Measurements from ENCODE around the gene CYP1B1.
"Not testable (repeated sequence)": the region's sequence is repeated elsewhere in the genome, so short reads cannot be mapped to it uniquely, and the experiment has no call there.

The CYP1B1 gene

DNA sequence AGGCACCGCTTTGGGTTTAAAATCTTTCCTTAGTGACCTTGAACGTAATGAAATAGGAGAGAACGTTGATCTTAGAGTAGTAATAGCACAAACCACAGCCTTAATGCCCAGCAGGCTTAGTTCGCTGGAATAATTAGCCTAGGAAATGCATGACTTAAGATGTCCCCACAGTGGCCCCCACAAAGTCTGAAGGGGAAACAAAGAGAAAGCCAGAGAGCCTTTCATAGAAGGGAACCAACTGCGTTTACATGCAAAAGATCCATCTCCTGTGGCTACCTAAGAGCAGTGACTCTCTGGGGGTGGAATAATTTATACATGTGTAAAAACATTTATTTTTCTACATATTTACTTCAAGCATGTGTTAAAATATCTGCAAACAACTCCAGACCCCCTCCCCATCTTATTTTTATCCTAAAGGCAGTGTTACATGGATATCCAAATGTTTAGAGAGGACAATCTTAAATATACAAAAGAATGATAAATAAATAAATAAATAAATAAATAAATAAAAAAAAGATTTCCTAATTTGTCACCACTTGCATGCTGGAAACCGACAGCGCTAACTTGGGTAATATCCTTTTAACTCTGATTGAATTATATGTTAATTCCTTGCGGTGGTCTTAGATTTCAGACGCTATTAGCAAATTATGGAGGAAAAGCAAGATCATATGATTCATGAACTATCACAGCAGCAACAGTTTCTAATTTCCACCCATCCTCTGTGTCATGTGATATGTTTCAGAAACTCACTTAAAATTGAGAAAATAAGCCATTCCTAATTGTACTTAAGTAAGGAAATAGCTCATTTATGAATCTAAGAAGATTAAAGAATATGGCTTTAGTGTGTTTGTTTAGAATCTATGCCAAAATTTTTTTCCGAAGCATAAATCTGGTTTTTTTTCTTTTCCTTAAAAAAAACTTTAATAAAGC is 23.4 kb upstream of the CYP1B1 start:
- no peak for DNase-seq (ENCODE audit: low read depth in 2 of 3, low spot score in 1 of 3)

DNA sequence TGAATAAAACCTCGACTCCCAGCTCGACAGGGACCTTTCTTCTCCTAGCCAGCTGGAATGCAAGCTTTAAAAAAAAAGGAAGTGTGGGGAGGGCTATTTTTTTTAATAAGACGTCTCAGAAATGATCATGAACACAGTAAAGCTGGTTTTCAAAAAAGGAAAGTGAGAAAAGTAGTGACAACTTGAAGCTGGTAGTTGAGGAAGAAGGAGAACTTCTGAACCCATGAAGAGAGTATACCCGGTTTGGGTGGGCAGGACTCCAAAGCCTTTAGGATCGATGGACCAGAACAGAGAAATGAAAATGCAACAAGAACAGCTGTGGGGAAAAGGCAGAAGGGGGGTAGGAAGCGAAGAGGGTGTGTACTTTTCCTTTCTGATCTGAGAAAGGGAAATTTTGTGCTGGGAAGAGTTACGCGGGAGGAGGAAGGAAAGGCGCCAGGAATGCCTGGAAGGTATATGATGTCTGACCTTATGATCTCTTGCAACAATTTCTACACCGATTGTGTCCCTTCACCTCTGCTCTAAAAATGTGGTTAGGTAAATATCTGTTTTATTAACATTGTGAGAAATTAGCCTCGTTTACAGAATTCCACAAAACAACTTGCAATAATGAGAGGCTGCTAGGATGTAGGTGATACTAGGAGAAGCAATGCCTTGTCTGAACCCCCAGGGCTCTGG is 22.6 kb upstream of the CYP1B1 start:
- DNase-seq (ENCODE audit: low read depth in 2 of 3, low spot score in 1 of 3) = no peak

DNA sequence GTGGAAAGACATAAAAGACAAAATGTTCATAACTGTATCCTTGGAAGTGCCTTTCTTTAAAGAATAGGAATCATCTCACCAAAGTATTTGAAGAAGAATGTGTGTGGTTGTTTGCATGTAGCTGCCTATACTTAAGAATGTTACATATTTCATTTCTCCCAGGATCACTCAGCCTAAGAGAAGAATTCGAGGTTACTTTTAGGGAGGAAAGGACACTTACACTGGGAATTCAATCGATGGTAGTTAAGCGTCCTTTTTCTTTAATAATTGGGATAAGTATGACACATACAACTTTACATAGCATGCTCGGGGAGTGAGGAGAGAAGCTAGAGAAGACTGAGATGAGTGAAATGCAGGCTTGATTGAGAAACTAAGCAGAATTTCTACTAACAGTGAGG is 22.0 kb upstream of the CYP1B1 start:
- DNase-seq (ENCODE audit: low read depth in 2 of 3, low spot score in 1 of 3) = no peak

DNA sequence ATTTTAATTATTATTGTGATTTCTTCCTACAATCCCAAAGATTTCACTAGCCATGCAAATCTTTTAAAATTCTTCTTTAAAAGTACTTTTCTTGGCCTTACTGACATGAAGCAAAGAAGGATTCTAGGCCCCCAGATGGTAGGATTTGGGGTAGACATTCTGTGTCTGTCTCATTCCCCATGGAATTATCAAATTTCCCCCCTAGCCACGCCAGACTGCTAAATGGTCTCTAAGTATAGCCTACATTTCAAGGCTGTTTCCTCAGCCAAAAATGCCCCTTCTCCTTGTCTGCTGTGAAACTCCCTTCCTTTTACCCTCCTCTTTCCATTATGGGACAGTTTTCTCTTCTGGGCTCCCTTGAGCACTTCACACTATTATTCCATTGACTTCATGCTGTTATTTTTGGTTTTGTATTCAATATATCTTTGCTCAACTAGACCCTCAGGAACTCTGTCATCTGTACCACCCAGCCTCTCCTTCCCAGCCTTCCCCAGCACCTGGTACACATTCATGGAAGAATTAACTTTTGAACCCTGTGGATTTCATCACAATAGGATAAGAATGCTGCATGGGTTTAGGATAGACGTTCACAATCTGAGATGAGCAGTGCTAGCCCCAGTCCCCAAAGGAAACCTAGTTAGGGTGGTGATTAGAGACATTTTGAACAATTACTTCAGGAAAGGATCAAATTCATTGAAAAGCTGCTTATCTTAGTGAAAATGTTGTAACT is 21.5 kb upstream of the CYP1B1 start:
- no peak for DNase-seq (ENCODE audit: low read depth in 2 of 3, low spot score in 1 of 3)

DNA sequence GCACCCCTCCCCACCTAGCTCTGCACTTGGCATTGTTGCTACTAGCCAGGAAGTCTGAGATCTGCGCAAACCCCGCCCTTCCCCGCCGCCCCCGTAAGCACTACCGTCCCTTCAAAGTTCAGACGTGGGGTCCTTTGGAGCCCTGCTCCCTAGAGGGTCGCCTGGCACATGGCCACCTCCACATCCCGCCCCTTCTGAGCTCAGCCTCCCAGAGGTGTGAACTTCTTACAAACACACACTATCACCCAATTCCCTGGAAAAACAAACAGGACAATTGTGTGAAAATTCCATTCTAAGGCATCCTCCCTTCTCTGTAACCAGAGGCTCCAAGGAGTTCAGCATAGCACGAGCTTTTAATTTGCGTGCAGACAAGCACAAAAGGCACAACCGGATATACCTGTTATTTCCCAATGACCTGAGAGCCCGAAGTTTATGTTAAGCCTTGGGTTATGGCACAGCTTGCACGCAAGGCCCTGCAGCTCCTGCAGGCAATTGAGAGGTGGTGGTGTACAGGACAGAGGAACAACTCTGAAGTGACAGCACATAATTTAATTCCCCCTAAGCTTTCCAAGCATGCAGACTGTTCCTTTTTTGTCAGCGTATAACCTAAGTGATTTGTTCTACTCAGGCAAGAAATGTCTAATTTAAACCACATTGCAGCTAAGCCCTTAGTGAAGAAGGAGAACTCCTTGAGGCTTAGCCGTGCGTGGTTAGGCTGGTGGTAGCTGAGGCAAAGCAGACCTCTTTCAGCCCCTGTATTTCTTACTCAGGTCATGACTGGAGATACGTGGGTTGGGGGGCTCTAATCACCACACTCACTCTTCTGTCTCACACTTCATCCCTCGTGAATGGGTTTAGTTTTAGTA is 20.3 kb upstream of the CYP1B1 start:
- no peak for DNase-seq (ENCODE audit: low read depth in 2 of 3, low spot score in 1 of 3)

DNA sequence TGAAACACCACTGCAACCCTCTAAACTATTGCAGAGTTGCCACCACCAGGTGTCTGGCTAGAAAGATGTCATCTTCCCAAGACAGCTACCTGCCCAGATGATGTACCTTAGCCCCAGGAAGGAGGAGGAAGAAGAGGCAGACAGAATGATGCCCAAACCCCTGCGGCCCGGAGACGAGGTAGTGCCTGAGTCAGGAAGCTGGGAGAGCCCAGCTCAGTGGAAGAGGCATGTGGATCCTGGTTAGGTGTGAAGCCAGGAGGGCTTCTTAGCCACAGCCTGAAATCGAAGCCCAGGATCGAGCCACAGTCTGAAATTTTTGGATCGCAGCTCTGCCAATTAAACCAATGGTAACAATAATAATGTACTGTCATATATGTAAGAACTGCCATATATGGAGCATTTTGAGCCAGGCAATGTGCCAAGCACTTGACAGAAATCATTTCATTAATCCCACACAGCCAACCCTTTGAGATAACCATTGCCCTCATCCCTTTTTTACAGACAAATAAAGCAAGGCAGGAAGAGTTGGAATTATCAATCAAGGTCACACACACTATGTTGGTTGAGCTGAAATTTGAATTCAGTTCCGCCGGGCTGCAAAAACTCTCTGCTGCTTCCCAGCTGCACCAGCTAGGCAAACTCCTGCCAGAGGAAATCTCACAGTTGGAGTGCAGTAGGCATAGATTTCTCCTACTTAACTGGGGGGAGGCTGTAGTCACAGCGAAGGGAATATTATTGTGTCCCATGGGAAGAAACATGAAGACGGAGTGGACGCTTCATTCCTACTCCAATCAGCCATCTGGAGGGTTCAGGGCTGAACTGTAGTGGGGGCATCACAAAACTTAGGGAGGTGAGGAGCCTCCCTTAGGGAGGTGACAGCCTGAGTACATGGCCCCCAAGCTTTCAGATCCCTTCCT is 19.4 kb upstream of the CYP1B1 start:
- no peak for DNase-seq (ENCODE audit: low read depth in 2 of 3, low spot score in 1 of 3)

DNA sequence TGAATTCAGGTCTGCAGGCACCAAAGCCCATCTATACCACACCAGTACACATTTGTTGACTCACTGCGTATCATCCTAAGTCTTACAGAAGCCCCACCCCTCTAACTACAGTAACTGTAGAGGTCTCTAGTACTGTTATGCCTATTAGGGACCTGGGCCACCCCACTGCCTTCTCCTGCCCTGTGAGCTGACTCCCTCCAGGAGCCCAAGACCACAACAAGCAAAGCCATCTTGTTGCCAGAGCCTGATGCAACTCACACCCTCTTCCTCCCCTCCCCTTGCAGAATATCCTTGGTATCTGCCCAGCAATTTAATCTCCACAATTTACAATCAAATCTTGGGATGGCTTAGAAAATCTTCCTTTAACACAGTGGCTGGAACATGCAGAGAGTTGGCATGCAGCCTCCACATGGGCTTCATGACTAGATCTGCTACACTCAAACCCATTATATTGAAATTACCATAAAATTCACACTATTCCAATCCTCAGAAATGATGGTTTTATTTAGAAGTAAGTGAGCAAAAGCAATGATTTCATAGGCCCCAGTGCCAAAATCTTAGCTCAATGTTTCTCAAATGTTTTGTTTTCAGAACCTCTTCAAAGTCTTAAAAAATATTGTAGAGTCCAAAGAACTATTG is 17.7 kb upstream of the CYP1B1 start:
- no peak for DNase-seq (ENCODE audit: low read depth in 2 of 3, low spot score in 1 of 3)

DNA sequence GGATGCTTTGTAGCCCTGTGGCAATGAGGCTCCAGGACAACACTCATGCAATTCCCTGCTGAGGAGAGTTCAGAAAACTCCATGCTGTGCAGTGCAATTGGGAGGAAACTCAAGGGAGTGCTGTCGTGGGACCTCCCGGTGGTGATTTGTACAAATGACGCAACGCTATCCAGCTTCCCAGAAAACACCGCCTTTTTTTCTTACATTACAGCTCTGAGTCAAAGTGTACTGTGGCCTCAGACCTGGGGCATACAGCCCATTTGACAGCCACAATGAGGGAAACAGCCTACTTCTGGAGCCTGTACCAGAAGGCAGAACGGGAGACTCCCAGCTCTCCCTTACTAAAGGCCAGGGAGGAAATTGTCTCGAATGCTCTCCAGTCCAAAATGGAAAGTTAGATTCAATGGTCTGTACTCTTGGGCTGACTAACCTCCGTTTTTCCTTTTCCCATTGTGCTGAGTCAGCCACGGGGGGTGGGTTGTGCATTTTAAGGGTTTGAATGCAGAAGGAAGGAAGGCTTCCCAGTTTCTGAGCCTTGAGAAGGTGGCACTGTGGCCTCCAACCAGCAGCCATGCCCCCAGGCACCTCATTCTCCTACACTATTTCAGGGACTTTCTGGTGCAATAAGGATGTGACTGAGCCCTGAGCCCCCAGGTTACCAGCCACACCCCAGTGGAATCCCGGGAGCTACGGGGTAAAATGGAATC is 16.4 kb upstream of the CYP1B1 start:
- no peak for DNase-seq (ENCODE audit: low read depth in 2 of 3, low spot score in 1 of 3)

DNA sequence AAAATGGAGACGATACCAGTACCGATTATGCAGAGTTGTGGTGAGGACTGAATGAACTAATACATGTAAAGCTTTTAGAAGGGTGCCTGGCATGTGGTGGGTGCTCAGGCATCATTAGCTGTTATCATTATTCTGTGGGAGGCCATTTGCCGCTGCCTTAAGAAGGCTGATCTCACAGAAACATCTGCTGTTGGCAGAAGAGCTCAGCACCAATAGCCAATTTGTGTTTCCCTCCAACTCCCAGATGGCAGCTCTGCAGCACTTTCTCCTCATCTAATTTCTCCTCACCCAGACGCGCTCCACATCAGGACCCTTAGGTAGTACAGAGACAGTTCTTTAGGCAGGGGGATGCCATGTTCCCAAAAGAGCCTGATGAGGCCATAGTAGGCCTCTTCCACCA is 15.8 kb upstream of the CYP1B1 start:
- DNase-seq (ENCODE audit: low read depth in 2 of 3, low spot score in 1 of 3) = no peak

DNA sequence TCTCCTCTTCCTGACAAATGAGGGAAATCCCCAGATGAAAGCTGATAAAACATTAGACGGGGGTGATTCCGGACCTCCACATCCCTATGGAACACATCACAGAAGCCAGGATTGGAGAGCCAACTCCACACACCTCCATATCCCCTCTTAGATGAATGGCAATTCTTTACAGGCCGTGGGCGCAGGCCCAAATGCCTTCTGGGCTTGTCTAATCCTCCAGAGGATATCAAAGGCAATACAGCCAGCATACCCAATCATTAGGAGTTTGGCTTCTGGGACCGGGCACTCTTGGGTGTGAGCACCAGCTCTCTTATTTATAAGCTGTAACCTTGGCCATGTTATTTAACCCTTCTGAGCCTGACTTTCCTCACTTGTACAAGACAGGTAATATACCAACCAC is 15.0 kb upstream of the CYP1B1 start:
- no peak for DNase-seq (ENCODE audit: low read depth in 2 of 3, low spot score in 1 of 3)

DNA sequence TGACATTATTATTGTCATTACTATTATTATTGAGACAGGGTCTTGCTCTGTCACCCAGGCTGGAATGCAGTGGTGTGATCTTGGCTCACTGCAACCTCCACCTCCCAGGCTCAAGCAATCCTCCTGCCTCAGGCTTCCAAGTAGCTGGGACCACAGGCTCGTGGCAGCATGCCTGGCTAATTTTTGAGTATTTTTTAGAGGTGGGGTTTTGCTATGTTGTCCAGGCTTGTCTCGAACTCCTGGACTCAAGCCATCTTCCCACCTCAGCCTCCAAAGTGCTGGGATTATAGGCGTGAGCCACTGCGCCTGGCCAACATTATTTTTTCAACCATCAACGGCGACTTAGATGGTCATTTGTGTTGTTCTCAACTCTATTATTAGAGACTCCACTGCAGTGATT is 14.3 kb upstream of the CYP1B1 start:
- not testable (repeated sequence) for DNase-seq (ENCODE audit: low read depth in 2 of 3, low spot score in 1 of 3)

DNA sequence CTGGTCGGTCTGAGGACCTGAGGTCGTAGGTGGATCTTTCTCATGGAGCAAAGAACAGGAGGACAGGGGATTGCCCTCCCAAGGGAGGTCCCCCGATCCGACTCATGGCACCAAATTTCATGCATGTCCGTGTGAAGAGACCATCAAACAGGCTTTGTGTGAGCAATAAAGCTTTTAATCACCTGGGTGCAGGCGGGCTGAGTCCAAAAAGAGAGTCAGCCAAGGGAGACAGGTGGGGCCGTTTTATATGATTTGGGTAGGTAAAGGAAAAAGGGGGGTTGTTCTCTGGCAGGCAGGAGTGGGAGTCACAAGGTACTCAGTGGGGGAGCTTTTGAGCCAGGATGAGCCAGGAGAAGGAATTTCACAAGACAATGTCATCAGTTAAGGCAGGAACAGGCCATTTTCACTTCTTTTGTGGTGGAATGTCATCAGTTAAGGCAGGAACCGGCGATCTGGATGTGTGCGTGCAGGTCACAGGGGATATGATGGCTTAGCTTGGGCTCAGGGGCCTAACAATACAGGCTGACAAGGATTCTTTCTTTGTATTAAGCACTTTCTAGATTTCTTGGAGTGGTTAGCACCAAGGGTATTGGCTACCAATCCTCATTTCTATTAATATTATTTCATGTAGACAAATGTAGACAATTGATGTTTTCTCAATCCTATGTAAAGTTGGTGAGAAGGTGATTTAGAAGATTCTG is 10.2 kb upstream of the CYP1B1 start:
- DNase-seq (ENCODE audit: low read depth in 2 of 3, low spot score in 1 of 3) = not testable (repeated sequence)

DNA sequence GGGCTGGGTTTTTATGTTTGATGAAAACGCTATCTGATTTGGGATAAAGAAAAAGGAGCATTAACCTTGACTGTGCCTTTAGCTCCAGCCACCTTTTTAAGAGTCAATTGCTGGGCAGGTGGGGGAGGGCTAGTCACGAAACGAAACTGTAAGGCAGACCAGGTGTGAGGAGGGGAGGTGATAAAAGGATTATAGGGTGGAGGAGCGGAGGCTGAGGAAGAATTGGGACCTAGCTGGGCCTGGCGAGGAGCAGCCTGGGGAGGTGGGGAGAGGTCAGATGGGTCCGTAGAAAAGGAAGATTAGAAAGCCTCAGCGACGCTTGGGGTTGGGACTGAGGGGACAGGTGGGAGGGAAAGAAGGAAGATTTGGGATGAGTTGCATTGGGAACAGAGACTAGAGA is 8.6 kb upstream of the CYP1B1 start:
- DNase-seq (ENCODE audit: low read depth in 2 of 3, low spot score in 1 of 3) = not testable (repeated sequence)

DNA sequence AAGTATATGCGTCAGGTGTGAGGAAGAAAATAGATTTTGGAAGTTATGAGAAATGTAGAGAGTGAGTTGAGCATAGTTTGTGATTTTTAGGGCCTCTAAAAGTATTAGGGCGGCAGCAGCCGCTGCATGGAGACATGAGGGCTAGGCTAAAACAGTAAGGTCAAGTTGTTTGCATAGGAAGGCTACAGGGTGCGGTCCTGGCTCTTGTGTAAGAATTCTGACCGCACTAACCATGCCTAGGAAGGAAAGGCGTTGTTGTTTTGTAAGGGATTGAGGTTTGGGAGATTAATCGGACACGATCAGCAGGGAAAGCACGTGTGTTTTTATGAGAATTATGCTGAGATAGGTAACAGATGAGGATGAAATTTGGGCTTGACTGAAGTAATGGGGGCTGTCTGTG is 6.8 kb upstream of the CYP1B1 start:
- DNase-seq (ENCODE audit: low read depth in 2 of 3, low spot score in 1 of 3) = not testable (repeated sequence)

DNA sequence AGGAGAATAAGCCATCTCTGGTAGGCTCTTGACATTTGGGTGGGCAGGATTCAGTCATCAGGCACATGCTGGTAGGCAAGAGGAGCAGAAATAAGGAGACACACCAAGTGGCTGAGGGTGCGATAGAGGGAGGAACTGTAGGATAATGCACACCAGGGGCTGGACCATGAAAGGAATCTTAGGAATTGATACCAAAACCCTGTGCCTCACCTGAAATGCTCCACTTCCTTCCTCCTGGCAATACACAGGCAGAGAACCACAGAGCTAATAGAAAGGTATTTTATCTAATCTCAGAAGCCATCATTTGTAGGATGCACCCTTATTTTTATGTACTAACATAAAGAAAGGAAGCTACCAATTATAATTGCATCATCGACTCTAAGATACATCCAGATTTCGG is 4.4 kb upstream of the CYP1B1 start:
- DNase-seq (ENCODE audit: low read depth in 2 of 3, low spot score in 1 of 3) = no peak

DNA sequence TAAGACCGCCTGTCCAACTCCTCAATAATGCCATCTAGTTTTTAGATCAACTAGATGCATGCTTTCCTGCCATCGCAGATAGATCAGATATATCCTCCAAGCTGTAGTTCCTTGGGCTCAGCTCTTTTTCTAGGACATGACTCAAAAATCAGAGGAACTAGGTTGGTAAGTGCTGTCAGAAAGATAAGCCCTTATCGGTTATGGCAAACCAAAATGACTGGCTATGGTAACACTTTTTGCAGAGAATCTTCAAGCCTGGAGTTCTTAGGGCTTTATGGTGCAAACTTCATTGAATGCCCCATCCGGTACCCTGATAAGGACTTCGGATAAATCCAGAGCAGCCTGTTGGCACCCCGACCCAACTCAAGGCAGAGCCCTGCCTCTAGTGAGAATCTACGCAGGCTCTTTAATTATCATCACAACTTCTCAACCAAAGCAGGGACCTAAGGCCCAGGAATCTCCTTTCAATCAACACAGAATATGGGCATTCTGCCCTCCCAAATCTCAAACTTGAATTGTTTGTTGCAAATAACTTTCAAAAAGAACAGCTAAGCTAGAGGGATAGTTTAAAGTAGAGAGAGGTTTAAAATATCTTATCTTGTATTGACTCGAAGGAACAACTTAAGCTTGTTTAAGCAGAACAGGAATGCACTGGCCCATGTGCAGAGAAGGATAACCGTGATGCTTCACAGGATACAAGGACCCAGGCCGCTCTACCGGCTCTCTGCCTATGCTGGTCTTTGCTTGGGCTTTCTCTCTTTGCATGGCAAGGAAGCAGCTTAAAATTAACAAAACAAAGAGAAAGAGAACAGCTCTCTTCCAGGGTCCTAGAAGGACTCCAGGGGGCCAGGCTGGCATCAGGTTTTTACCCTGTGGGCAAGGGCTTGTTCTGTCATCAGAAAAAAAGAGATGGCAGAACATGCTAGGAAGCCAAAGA is 3.4 kb upstream of the CYP1B1 start:
- DNase-seq (ENCODE audit: low read depth in 2 of 3, low spot score in 1 of 3) = no peak

DNA sequence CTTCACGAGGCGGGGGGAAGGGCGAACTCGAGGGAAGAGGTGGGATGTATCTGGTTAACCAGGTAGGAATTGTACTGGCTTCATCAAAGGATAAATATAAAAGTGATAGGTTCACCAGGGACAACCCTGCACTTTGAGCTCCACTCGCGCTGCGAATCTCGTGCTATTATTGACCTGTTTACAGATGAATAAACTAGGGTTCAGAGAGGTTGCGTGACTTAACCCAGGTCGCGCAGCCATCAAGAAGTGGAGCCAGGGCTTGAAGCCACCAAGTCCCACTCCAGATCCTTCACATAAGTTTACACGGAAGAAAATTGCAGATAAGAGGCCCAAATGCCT is 1.4 kb upstream of the CYP1B1 start:
- no peak for DNase-seq (ENCODE audit: low read depth in 2 of 3, low spot score in 1 of 3)
